HepG2 (cell line): ENCODE data around the gene MAP3K3.

ENCODE experiments used
- BRCA1 ChIP-seq: sonication (generic); formaldehyde crosslinking; IDR thresholded peaks from 2 replicates; pipeline ENCODE4 v1.4.0; 2020; ENCODE audit warnings: missing genetic modification reagents
- CREB1 ChIP-seq, 2 experiments: fragments of 450-650 bp in 1 of 2; IDR thresholded peaks; 2 replicates each; pipeline ENCODE4 v1.6.1; 2016 to 2017; ENCODE audit warnings: control low read depth in 1 of 2, mild to moderate bottlenecking in 1 of 2, missing compliant biosample characterization in 1 of 2, missing genetic modification characterization in 1 of 2
- CTCF ChIP-seq: sonication (generic); formaldehyde crosslinking; IDR thresholded peaks from 2 replicates; pipeline ENCODE4 v1.5.0; 2020; ENCODE audit warnings: mild to moderate bottlenecking, missing genetic modification reagents, moderate library complexity
- EP300 ChIP-seq, 3 experiments: sonication (generic) in 1 of 3; formaldehyde crosslinking in 1 of 3; IDR thresholded peaks; 2 replicates each; pipeline versions ENCODE4 v1.5.1 to v1.6.1; 2011 to 2020; ENCODE audit warnings: low read depth in 2 of 3, low read length in 2 of 3, borderline replicate concordance in 1 of 3, improper control_type of control experiment in 1 of 3, mild to moderate bottlenecking in 1 of 3, missing genetic modification reagents in 1 of 3, moderate library complexity in 1 of 3
- FOXK1 ChIP-seq: sonication (generic); formaldehyde crosslinking; IDR thresholded peaks from 2 replicates; pipeline ENCODE4 v1.4.0; 2020; ENCODE audit warnings: low read depth, missing genetic modification reagents, borderline replicate concordance
- NFE2L1 ChIP-seq: sonication (generic); formaldehyde crosslinking; IDR thresholded peaks from 2 replicates; pipeline ENCODE4 v1.4.0; 2020; ENCODE audit warnings: missing genetic modification reagents, mild to moderate bottlenecking, borderline replicate concordance
- POLR2AphosphoS5 ChIP-seq: IDR thresholded peaks from 2 replicates; pipeline ENCODE4 v1.6.1; 2012; ENCODE audit warnings: low read depth, low read length
- ZBTB8A ChIP-seq: sonication (generic); formaldehyde crosslinking; IDR thresholded peaks from 2 replicates; pipeline ENCODE4 v1.4.0; 2020; ENCODE audit warnings: mild to moderate bottlenecking, low read depth, missing genetic modification reagents, borderline replicate concordance
- ZNF576 ChIP-seq: sonication (generic); formaldehyde crosslinking; IDR thresholded peaks from 2 replicates; pipeline ENCODE4 v1.4.0; 2020; ENCODE audit warnings: mild to moderate bottlenecking, missing genetic modification reagents
- ZNF816 ChIP-seq: sonication (generic); formaldehyde crosslinking; IDR thresholded peaks from 2 replicates; pipeline ENCODE4 v1.8.0; 2022; ENCODE audit warnings: missing genetic modification reagents, mild to moderate bottlenecking, borderline replicate concordance

- no peak for TF ChIP-seq ZBTB8A (CRISPR knock-in tag)
- no peak for TF ChIP-seq POLR2AphosphoS5
- no peak for TF ChIP-seq NFE2L1
- no peak for TF ChIP-seq EP300 (IDR thresholded peaks at IDR 0.05; ENCODE audit: low read depth in 2 of 2, low read length in 2 of 2)
- TF ChIP-seq EP300 (CRISPR knock-in tag; IDR thresholded peaks at IDR 0.05; ENCODE audit: borderline replicate concordance): no peak
- TF ChIP-seq FOXK1 (CRISPR knock-in tag): no peak
- no peak for TF ChIP-seq BRCA1 (CRISPR knock-in tag)
- no peak for TF ChIP-seq ZNF576 (CRISPR knock-in tag)
- no peak for TF ChIP-seq CREB1 (IDR thresholded peaks at IDR 0.05)
- no peak for TF ChIP-seq CREB1 (CRISPR knock-in tag; IDR thresholded peaks at IDR 0.05)
- TF ChIP-seq ZNF816: no peak
- TF ChIP-seq CTCF (CRISPR knock-in tag): no peak
Observed at GRCh38 chr17:63609816-63610573, 12.2 kb upstream of the MAP3K3 start.
